Islet of Langerhans (tissue), 1 donor: Measurements from ENCODE around the gene PEMT.
"Not testable (repeated sequence)": the region's sequence is repeated elsewhere in the genome, so short reads cannot be mapped to it uniquely, and the experiment has no call there.

Experiments
- FAIRE-seq: peaks from one replicate; lab custom pipeline; 2011; peaks lifted over from hg19 to GRCh38; lab: Jason Lieb, UNC

The PEMT gene, protein sequence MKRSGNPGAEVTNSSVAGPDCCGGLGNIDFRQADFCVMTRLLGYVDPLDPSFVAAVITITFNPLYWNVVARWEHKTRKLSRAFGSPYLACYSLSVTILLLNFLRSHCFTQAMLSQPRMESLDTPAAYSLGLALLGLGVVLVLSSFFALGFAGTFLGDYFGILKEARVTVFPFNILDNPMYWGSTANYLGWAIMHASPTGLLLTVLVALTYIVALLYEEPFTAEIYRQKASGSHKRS

DNA sequence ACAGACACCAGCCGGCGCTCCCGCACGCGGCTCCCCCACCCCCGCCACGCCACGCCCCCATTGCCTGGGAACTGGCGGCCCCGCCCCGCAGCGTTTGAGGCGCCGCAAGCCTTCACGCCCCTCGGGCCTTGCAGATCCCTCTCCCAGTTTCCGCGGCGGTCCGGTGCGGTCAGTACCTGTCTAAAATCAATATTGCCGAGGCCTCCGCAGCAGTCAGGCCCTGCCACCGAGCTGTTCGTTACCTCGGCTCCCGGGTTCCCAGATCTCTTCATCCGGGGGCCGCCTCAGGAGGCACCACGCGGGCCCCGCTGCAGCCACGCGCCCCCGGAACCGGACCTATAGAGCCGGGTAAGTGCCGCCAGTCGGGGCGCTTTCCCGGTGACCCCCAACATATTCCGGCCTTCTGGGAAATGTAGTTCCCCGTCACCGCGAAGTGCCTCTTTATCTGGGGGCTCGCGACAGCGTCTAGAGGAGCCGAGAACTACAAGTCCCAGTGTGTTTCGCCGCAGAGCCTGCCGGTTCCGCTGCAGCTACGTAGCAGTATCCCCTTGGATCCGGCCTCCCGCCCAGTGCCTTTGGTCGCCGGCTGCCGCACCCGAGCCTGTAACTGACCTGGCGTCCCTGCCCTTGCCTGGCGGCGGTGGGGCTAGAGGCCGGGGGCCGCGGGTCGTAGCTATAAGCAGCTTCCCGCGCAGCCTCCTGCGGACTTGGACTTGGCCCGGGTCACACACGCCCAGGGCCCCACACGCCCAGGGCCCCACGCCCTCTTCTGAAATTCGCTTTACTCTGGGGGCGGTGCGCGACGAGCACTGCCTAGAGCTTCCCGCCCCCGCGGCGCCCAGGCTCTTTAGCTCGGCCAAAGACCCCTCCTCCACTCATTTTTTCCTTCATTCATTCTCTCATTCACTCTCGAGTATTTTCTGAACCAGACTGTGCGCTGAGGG lies at the start of gene PEMT:
Gene PEMT, minus strand, starts transcription at position 354 of the 944 bp plus-strand sequence. Its CDS starts 82 bp downstream, at position 272.
- peak; percentile 13 for FAIRE-seq

GRCh38 chr17:17639661-17640270 lies 48.3 kb upstream of the PEMT start:
- not testable (repeated sequence) for FAIRE-seq

DNA sequence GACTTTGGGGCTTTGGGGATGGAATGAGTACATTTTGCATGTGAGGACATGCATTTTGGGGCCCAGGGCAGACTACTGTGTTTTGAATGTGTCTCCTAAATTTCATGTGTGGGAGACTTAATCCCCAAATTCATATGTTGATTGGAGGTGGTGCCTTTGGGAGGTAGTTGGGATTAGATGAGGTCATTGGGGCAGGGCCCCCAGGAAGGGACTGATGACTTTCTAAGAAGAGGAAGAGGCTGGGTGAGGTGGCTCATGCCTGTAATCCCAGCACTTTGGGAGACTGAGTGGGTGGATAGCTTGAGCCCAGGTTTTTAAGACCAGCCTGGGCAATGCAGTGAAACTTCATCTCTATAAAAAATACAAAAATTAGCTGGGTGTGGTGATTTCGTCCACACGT lies 47.0 kb upstream of the PEMT start:
- no peak for FAIRE-seq

GRCh38 chr17:17636272-17636885 lies 44.9 kb upstream of the PEMT start:
- no peak for FAIRE-seq

DNA sequence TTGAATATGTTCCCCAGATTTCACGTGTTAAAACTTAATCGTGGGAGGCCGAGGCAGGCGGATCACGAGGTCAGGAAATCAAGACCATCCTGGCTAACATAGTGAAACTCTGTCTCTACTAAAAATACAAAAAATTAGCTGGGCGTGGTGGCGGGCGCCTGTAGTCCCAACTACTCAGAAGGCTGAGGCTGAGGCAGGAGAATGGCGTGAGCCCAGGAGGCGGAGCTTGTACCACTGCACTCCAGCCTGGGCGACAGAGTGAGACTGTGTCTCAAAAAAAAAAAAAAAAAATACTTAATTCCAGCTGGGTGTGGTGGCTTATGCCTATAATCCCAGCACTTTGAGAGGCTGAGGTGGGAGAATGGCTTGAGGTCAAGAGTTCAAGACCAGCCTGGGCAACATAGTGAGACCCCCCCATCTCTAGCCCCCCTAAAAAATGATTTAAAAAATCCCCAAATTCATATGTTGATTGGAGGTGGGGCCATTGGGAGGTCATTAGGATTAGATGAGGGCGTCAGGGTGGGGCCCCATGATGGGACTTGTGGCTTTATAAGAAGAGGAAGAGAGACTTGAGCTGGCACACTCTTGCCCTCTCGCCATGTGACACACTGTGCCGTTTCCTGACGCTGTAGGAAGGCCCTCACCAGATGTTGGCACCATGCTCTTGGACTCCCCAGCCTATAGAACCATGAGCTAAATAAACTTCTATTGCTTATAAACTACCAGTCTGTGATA lies 44.2 kb upstream of the PEMT start:
- FAIRE-seq: not testable (repeated sequence)

DNA sequence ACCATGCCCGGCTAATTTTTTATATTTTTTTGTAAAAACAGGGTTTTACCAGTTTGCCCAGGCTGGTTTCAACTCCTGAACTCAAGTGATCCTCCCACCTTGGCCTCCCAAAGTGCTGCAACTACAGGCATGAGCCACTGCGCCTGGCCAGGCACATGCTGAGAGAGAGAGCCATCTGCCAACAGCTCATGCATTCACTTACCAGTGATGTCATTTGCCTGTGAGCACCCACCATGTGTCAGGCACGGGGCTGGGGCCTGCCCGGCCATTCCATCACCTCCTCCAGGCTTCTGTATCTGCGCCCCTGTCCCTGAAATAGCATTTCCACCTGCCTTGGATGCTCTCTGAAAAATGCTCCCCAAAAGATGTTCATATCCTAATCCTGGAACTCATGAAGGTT lies 43.6 kb upstream of the PEMT start:
- no peak for FAIRE-seq

GRCh38 chr17:17633310-17633709 lies 41.8 kb upstream of the PEMT start:
- no peak for FAIRE-seq

GRCh38 chr17:17632690-17633089 lies 41.2 kb upstream of the PEMT start:
- not testable (repeated sequence) for FAIRE-seq

DNA sequence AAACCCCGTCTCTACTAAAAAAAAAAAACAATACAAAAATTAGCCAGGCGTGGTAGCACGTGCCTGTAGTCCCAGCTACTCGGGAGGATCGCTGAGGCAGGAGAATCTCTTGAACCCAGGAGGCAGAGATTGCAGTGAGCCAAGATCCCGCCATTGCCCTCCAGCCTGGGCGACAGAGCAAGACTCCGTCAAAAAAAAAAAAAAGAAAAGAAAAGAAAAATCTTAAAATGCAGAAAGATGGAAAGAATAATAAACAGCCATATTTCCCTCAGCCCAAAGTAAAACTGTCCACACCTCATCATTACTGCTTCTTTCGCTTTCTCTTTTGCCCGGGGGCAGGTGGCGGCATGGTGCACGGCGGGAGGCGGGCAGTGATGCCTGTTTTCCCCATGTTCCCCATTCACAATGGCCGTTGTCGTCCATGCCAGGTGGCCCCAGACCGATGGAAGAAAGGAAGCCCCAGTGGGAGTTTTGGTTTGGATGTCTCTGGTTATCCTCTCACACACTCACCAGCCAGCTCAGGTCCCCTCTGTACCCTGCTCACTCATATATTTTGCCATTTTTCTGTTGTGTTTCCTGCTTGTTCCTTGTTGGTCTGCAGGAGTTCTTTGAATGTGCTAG lies 37.0 kb upstream of the PEMT start:
- FAIRE-seq: no peak

GRCh38 chr17:17626840-17627239 lies 35.3 kb upstream of the PEMT start:
- no peak for FAIRE-seq

- FAIRE-seq: no peak
These were observed 34.8 kb upstream of the PEMT start for GRCh38 chr17:17626151-17626805.

GRCh38 chr17:17624741-17625140 lies 33.2 kb upstream of the PEMT start:
- FAIRE-seq: no peak

GRCh38 chr17:17623904-17624303 lies 32.4 kb upstream of the PEMT start:
- FAIRE-seq: no peak

DNA sequence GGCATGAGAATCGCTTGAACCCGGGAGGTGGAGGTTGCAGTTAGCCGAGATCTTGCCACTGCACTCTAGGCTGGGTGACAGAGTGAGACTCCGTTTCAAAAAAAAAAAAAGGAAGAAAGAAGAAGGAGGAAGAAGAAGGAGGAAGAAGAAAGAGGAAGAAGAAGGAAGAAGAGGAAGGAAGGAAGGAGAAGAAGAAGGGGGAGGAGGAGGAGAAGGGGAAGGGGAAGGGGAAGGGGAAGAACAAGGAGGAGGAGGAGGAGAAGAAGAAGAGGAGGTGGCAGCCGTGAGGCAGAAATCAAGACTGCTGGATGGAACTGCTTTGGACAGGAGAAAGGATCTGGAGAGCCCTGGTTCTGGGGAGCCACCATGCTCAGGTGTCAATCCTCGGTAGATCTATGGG lies 29.7 kb upstream of the PEMT start:
- no peak for FAIRE-seq

GRCh38 chr17:17613708-17614114 lies 22.2 kb upstream of the PEMT start:
- no peak for FAIRE-seq

DNA sequence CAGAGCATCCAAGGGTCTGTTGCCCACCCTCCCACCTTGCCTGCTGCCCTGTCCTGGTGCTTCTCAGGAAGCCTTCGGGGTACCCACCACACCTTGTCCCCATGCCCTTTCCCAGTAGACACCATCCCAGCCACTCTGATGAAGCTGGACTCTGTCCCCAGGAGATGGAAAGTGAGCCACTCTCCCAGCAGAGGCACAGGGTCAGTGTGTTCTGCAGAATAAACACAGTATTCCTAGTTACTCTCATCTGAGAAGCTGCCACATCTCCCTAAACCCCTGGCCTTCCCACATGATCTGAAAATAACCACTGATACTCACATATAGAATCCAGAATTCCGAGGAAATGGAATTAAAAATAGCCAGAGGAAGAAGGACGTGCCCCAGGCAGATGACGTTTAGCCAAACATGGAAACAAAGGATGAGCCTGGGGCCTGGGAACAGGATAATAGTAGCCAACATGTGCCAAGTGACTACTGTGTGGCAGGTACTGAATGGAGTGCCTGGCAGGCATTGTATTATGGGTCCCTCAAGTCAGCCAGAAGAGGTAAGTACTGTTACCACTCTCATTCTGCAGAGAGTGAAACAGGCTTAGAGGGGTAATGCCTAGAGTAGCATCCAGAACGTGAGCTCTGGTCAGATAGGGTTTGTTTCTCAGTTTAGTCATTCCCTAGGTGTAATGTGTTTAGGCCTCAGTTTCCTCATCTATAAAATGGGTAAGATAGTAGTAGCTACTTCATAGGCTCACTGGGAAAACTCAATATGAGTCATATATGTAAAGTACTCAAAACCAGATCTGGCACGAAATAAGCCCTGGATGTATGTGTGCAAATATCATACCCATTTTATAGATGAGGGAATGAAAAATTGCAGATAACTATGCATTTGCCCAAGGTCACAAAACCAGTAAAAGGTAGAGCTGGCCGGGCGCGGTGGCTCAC lies 20.8 kb upstream of the PEMT start:
- no peak for FAIRE-seq

DNA sequence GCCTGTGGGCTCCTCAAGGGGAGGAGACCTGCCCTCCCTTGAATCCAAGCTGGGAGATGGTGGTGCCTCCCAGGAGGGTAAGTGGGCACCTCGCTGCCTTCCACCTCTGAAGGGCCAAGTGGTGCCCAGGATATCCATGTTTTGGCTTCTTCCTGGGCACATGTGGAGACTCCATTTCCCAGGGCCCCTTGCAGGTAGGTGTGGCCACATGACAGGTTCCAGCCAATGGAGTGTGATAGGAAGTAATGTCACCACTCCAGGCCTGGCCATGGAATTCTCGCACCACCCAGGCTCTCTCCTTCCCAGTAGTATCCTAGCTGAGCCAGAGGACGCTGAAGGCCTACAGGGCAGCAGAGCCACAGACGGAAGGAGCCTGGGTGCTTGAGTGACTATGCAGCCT lies 17.6 kb upstream of the PEMT start:
- no peak for FAIRE-seq

- no peak for FAIRE-seq
These were observed 15.0 kb upstream of the PEMT start for GRCh38 chr17:17606416-17607000.

DNA sequence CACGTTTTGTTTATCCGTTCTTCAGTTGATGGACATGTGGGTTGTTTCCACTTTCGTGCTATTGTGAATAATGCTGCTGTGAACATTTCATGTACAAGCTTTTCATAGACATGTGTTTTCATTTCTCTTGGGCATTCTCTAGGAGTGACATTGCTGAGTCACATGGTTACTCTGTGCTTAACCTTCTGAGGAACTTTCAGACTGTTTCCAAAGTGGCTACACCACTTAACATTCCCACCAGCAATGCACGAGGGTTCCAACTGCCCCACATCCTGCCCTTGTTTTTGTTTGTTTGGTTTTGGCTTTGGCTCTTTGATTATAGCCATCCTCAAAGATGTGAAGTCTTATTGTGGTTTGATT lies 14.2 kb upstream of the PEMT start:
- no peak for FAIRE-seq
